Hepatocyte (in vitro differentiated cells): Measurements from ENCODE around the gene RAI1.

Experiments
- CTCF ChIP-seq: fragments of 200-600 bp; sonication (generic); IDR thresholded peaks from 2 replicates; pipeline ENCODE4 v1.5.1; 2016; ENCODE audit warnings: antibody characterized with exemption, mild to moderate bottlenecking; ENCODE audit not compliant: poor library complexity
- EZH2 ChIP-seq: fragments of 200-600 bp; sonication (generic); IDR thresholded peaks from 2 replicates; pipeline ENCODE4 v1.6.1; 2016; ENCODE audit warnings: antibody characterized with exemption, mild to moderate bottlenecking, borderline replicate concordance
- EZH2phosphoT487 ChIP-seq: fragments of 200-600 bp; sonication (generic); IDR thresholded peaks from one replicate; pipeline ENCODE4 v1.6.1; 2018; ENCODE audit warnings: antibody characterized with exemption, mild to moderate bottlenecking, low read depth, moderate library complexity; ENCODE audit not compliant: unreplicated experiment, severe bottlenecking

DNA sequence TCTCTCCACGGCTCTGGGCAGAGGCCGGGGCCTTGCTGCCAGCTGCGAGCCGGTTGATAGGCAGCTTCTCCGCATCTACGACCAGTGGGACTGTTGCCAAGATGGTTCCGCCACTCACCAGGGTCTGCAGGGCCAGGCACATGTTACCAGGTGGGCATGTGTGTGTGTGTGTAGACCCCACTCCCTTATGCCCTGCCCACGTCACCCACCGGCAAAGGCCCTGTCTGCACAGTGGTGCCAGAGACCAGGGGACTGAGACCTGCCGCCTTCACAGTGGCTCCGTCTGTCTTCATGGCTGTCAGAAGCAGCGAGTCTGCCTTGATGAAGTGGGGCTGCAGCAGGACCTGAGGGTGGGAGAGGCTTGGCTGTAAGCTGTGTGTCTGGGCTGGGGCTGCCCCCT is 137.9 kb downstream of the RAI1 start:
- no peak for TF ChIP-seq CTCF
- no peak for TF ChIP-seq EZH2
- no peak for TF ChIP-seq EZH2phosphoT487
